H7 (cell line): ENCODE results near the gene HSD17B10. TPM values are rescaled to one million over a fixed set of nuclear protein-coding genes. Genes with fewer than 3 reads are reported as not detected.
"Not testable (repeated sequence)": the region's sequence is repeated elsewhere in the genome, so short reads cannot be mapped to it uniquely, and the experiment has no call there.

ENCODE experiments used
- DNase-seq: peaks from one replicate; pipeline ENCODE4 v3.0.0; 2012
- H3K27me3 ChIP-seq: 2 replicates; pipeline ENCODE4 v1.6.0; 2011; ENCODE audit warnings: mild to moderate bottlenecking, low read length; ENCODE audit not compliant: control insufficient read depth, insufficient read depth
- H3K36me3 ChIP-seq: replicated peaks from 2 replicates; pipeline ENCODE4 v1.5.1; 2011; ENCODE audit warnings: low read length; ENCODE audit not compliant: control insufficient read depth, insufficient read depth
- H3K4me3 ChIP-seq: 2 replicates; pipeline ENCODE4 v1.5.1; 2011; ENCODE audit warnings: low read depth, mild to moderate bottlenecking, control low read depth, low read length, moderate library complexity; ENCODE audit not compliant: insufficient read depth
- total RNA-seq: library from RNA; depleted of rRNA; stranded (reverse); fragments of >200 nt; shearing (Covaris generic); gene quantifications from 2 replicates; pipeline ENCODE4 v1.2.3, GENCODE V29; 2014; rRNA removed

The HSD17B10 gene
- total RNA-seq, 1 experiment from 2014 or later, result 156 TPM

- not testable (repeated sequence) for H3K4me3 ChIP-seq, H3K36me3 ChIP-seq, DNase-seq
Observed at GRCh38 chrX:53420351-53420750, 13.8 kb downstream of the HSD17B10 start.

GRCh38 chrX:53412446-53412845 lies 21.7 kb downstream of the HSD17B10 start:
- H3K27me3 ChIP-seq, result no peaks in the 10 kb centered on the region
- no peak for DNase-seq
- H3K4me3 ChIP-seq, result no peak overlapping the region
- peaks cover 18% of the 10 kb centered on the region for H3K36me3 ChIP-seq

More at GRCh38 chrX:53420351-53420750, 13.8 kb downstream of the HSD17B10 start:
- not testable (repeated sequence) for H3K27me3 ChIP-seq

GRCh38 chrX:53403535-53403934 lies 30.6 kb downstream of the HSD17B10 start:
- Histone ChIP-seq H3K27me3 (no peaks in the 10 kb centered on the region), H3K4me3 (no peak overlapping the region), H3K36me3 (peaks cover 13% of the 10 kb centered on the region)
- no peak for DNase-seq

GRCh38 chrX:53398216-53398615 lies 36.0 kb downstream of the HSD17B10 start:
- no peaks in the 10 kb centered on the region for H3K27me3 ChIP-seq
- peaks cover 7% of the 10 kb centered on the region for H3K36me3 ChIP-seq
- no peak overlapping the region for H3K4me3 ChIP-seq
- DNase-seq, result no peak

- peaks cover 7% of the 10 kb centered on the region for H3K36me3 ChIP-seq
- DNase-seq, result no peak
- H3K27me3 ChIP-seq, result no peaks in the 10 kb centered on the region
- H3K4me3 ChIP-seq, result no peak overlapping the region
Observed at GRCh38 chrX:53395605-53396298, 38.4 kb downstream of the HSD17B10 start.

- Histone ChIP-seq H3K36me3 (peaks cover 20% of the 10 kb centered on the region), H3K27me3 (no peaks in the 10 kb centered on the region), H3K4me3 (no peak overlapping the region)
- DNase-seq, result no peak
Observed at GRCh38 chrX:53383376-53384076, 50.6 kb downstream of the HSD17B10 start.

Other genes with a start within 250 kb of the HSD17B10 start
- gene KDM5C, start 209.2 kb downstream of the HSD17B10 start, total RNA-seq, result 68.1 and 69.3 TPM in 2 replicates
- gene IQSEC2, start 152.8 kb downstream of the HSD17B10 start, total RNA-seq, result 13.4 and 16.9 TPM in 2 replicates
- 28.3 and 30.6 TPM in 2 replicates for gene SMC1A, start 11.7 kb downstream of the HSD17B10 start, total RNA-seq
- gene RIBC1, start 11.5 kb downstream of the HSD17B10 start, total RNA-seq, result 0.69 and 2.0 TPM in 2 replicates